Colonic mucosa (tissue), 4 donors: Measurements from ENCODE around the gene DACH1. TPM values are rescaled to one million over a fixed set of nuclear protein-coding genes. Genes with fewer than 3 reads are reported as not detected.

ENCODE experiments used
- DNase-seq: peaks from one replicate; pipeline ENCODE4 v3.0.0-alpha.2; 2020
- H3K27ac ChIP-seq: fragments of 200-600 bp; one replicate; pipeline ENCODE4 v1.8.0; 2021
- H3K27me3 ChIP-seq: fragments of 200-600 bp; one replicate; pipeline ENCODE4 v1.8.0; 2021
- H3K36me3 ChIP-seq: fragments of 200-600 bp; one replicate; pipeline ENCODE4 v1.8.0; 2021
- H3K4me1 ChIP-seq: fragments of 200-600 bp; one replicate; pipeline ENCODE4 v1.8.0; 2021; ENCODE audit warnings: mild to moderate bottlenecking
- H3K4me3 ChIP-seq: fragments of 200-600 bp; one replicate; pipeline ENCODE4 v1.8.0; 2021
- H3K9ac ChIP-seq, 2 donors: one replicate each; pipeline ENCODE4 v1.7.0; 2013; ENCODE audit warnings: control low read depth in 2 of 2, low read depth in 2 of 2, low read length in 2 of 2
- H3K9me3 ChIP-seq: fragments of 200-600 bp; one replicate; pipeline ENCODE4 v1.8.0; 2021
- intact Hi-C: fragments of 100-400 bp; cut with DNase I; formaldehyde crosslinking; loops from one replicate; pipeline ENCODE4 v1.14.1; 2022
- total RNA-seq, 2 donors: library from RNA; stranded (reverse); fragmentation: NEBNext Ultra II Directional in 1 of 2; extraction: Animal tissue kit (Norgen Biotek cat#: 25700) in 1 of 2; gene quantifications; one replicate each; pipeline ENCODE4 v1.2.1, GENCODE V29; 2021
- TF ChIP-seq, protein P1 (sequence below): fragments of 200-600 bp; IDR thresholded peaks from one replicate; pipeline ENCODE4 v1.8.0; 2022; ENCODE audit warnings: antibody characterized with exemption, mild to moderate bottlenecking
- donor health status: healthy.
- donor health status: DM: no; HTN: no; CAD: no.
- donor health status: DM: no; HTN: no; CAD: no.

The DACH1 gene
- total RNA-seq, 2 donors from 2014 or later = 3.9 to 5.2 TPM

DNA sequence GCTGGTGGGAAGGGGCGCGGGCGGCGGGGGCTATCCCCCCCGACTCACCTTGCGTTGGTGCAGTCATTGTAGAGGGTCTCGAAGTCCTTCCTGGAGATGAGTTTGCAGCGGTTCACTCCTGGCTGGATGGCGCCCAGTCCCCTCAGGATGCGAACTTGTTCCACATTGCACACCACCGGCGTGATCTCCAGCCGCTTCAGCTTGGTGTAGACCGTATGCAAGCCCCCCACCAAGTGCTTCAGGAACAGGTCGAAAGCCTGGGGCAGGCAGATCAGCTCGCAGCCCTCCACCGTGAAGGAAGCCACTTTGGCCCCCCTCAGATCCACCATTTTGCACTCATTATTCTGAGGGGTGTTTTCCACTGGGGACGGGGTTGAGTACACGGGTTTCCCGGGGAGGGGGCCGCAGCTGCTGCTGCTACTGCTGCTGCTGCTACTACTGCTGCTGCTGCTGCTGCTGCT, 1.1 kb downstream of the DACH1 start:
- Histone ChIP-seq H3K36me3 (no peaks in the 10 kb centered on the region), H3K27ac (peak overlapping the region; percentile 82), H3K27me3 (no peaks in the 10 kb centered on the region), H3K4me1 (peaks cover under 1% of the 10 kb centered on the region), H3K9me3 (no peaks in the 10 kb centered on the region), H3K4me3 (peak overlapping the region; percentile 86), H3K9ac (peak overlapping the region; percentile 87 to 88)
- DNase-seq = peak; percentile 26
- TF ChIP-seq, protein P1, sequence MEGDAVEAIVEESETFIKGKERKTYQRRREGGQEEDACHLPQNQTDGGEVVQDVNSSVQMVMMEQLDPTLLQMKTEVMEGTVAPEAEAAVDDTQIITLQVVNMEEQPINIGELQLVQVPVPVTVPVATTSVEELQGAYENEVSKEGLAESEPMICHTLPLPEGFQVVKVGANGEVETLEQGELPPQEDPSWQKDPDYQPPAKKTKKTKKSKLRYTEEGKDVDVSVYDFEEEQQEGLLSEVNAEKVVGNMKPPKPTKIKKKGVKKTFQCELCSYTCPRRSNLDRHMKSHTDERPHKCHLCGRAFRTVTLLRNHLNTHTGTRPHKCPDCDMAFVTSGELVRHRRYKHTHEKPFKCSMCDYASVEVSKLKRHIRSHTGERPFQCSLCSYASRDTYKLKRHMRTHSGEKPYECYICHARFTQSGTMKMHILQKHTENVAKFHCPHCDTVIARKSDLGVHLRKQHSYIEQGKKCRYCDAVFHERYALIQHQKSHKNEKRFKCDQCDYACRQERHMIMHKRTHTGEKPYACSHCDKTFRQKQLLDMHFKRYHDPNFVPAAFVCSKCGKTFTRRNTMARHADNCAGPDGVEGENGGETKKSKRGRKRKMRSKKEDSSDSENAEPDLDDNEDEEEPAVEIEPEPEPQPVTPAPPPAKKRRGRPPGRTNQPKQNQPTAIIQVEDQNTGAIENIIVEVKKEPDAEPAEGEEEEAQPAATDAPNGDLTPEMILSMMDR = no peak
- intact Hi-C loops = no loop called here

DNA sequence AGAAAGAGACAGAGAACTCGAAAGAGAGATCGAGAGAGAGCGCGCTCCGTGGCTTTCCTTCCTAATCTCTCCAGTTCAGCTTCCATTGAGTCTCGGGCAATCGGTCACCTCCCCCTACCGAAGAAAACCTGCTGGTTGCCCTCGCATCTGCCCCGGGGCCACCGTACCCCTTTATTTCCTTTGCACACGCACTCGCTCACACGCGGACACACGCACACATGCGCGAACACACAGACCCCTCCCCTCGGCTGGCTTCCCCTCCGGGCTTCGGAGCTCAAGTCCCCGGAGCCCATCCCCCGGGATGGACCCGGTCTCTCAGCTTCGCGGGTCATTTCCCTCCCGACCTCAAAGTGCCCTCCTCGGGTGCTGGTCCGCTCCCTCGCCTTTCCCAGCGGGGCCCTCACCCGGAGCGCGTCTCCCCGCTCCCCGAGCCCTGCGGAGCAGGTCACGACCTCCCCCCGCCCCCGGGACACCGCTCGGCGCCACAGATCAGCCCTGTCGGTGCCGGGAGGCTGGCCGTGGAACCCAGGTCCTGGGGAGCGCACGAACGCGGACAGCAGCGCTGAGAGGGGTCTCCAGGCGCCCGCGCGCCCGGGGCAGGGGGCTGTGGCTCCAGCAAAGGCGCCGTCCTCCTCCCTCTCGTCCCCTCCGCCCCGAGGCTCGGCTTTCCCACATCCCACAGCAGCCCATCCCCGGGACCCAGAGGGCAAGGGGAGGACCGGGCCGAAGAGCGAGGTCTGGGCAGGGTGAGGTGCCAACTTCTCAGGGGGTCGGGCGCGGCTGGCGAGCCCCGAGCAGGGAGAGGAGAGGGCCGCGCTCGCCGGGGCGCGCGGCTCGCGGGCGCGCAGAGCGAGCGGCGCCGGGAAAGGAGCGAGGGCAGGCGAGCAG, 1.8 kb downstream of the DACH1 start:
- H3K9me3 ChIP-seq = no peaks in the 10 kb centered on the region
- peak overlapping the region; percentile 82 for H3K27ac ChIP-seq
- H3K27me3 ChIP-seq = no peaks in the 10 kb centered on the region
- peaks cover 4% of the 10 kb centered on the region for H3K4me1 ChIP-seq
- peak overlapping the region; percentile 87 to 88 for H3K9ac ChIP-seq
- intact Hi-C loops = no loop called here
- DNase-seq = peak; percentile 51
- TF ChIP-seq, protein P1 = no peak
- H3K36me3 ChIP-seq = no peaks in the 10 kb centered on the region
- H3K4me3 ChIP-seq = peak overlapping the region; percentile 86

DNA sequence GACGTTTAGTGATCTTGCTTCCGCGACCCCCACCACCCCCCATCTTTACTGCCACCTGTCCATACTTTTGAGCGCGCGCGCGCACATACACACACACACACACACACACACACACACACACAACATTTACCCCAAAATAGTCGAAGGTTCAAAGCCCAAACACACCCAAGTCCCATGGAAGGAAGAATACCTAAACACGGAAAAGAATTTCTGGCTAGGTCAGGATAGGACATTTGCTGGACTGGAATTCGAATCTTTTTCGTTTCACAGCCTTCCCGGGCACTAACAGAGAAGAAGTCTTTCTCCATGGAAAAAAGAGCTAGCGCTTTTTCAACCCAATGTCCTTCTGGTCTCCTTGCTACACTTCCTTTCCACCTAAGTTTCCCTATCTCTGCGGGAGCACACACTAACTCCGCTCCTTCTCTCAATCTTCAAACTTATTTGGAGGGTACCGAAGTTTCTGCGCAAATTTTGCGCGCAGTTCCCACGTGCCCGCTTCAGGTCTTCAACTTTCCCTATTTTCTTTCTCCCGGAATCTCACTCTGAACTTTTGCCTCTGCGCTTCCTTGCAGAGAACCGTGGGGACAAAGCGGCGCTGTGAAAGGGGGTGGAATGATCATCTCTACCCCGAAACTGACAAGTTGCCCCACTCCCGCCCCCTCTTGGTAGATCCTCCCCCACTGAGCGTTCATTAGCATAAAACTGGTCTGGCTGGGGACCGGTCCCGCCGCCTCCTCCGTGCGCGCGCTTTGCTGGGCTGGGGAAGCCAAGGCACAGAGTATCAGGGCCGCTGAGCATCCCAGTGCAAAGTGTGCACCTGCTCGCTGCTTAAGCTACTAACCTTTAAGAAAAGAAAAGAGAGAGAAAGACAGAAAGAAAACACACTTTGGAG, 2.7 kb downstream of the DACH1 start:
- Histone ChIP-seq H3K27me3 (no peaks in the 10 kb centered on the region), H3K4me3 (peak overlapping the region; percentile 86), H3K27ac (peak overlapping the region; percentile 82), H3K9me3 (no peaks in the 10 kb centered on the region), H3K4me1 (peaks cover 4% of the 10 kb centered on the region), H3K36me3 (no peaks in the 10 kb centered on the region), H3K9ac (peak overlapping the region; percentile 87 to 88)
- TF ChIP-seq, protein P1 = no peak
- DNase-seq = peak; percentile 91
- intact Hi-C loops = no loop called here

DNA sequence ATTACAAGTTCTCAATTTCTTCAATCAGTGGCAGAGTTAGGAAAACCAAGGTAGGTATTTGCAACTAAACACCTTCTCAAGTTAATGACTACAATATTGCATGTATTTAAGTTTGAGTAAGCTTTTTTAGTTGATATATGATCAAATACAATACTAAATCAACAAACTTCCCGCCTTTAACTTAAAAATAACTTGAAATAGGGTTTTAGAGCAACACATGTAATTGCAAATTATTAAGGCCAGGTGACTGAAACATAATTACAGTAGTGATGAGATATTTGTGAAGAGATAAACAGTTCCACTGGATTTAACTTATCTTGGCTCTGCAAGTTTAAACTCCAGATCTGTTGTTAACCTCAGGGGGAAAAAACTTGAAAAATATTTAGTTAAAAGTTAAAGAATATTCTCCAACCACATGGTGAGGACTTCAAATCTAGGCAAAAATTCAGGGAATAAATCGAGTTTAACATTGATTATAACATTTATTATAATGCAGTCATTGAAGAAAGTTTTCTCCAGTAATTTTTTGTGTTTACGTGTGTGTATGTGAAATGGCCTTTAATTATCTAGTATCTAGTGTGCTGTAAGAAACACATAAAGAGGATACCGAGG, 3.6 kb downstream of the DACH1 start:
- DNase-seq = no peak
- TF ChIP-seq, protein P1 = no peak
- intact Hi-C loops = no loop called here
- Histone ChIP-seq H3K36me3 (no peaks in the 10 kb centered on the region), H3K4me3 (peak overlapping the region; percentile 86), H3K9me3 (no peaks in the 10 kb centered on the region), H3K9ac (peak overlapping the region in 1 of 2 donors; percentile 87), H3K27ac (peak overlapping the region; percentile 82), H3K4me1 (peaks cover 4% of the 10 kb centered on the region), H3K27me3 (no peaks in the 10 kb centered on the region)

DNA sequence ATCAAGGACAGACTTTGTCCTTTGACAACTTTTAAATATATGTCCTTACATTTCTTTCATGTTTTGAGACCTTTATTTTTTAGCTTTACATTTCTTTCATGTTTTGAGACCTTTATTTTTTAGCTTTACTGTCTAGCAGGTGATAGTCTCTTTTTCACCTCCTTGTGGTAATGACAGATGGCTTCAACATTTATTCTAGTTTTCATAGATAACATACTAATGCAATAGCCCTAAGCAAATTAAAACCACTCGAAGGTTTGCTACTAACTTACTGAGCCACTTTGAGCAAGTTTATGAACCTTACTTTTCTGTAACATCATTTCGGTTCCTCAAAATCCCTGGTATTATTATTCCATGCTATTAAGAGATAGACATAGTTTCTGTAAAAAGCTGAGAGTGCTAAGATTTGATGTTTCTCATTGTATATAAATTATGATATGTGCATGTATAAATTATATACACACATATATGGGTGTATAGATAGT, 4.5 kb downstream of the DACH1 start:
- Histone ChIP-seq H3K27me3 (no peaks in the 10 kb centered on the region), H3K27ac (no peak overlapping the region), H3K9me3 (no peaks in the 10 kb centered on the region), H3K4me1 (peaks cover 4% of the 10 kb centered on the region), H3K4me3 (no peak overlapping the region), H3K9ac (no peak overlapping the region), H3K36me3 (no peaks in the 10 kb centered on the region)
- no peak for DNase-seq
- TF ChIP-seq, protein P1 = no peak
- intact Hi-C loops = no loop called here
